KMS-11 (cell line): ENCODE measurements around the gene EXO5.

ENCODE experiments used
- H2AFZ ChIP-seq: fragments of 200-600 bp; sonication (generic); 2 replicates; pipeline ENCODE4 v1.6.1; 2016; ENCODE audit warnings: antibody characterized with exemption, mixed run types, low read depth
- H3K27ac ChIP-seq: fragments of 200-600 bp; sonication (generic); 2 replicates; pipeline ENCODE4 v1.6.1; 2016; ENCODE audit warnings: mild to moderate bottlenecking, mixed run types
- H3K27me3 ChIP-seq: fragments of 200-600 bp; sonication (generic); 2 replicates; pipeline ENCODE4 v1.6.1; 2017; ENCODE audit warnings: mild to moderate bottlenecking, low read depth, mixed run types, moderate library complexity; ENCODE audit not compliant: insufficient read depth
- H3K36me3 ChIP-seq: fragments of 200-600 bp; sonication (generic); 2 replicates; pipeline ENCODE4 v1.6.1; 2017; ENCODE audit warnings: mild to moderate bottlenecking, mixed run types; ENCODE audit not compliant: insufficient read depth
- H3K4me1 ChIP-seq: fragments of 200-600 bp; sonication (generic); 2 replicates; pipeline ENCODE4 v1.6.1; 2016; ENCODE audit warnings: mild to moderate bottlenecking, low read depth, mixed run types; ENCODE audit not compliant: poor library complexity, severe bottlenecking
- H3K4me2 ChIP-seq: fragments of 200-600 bp; sonication (generic); 2 replicates; pipeline ENCODE4 v1.7.0; 2016; ENCODE audit warnings: mild to moderate bottlenecking, mixed run types
- H3K4me3 ChIP-seq: fragments of 200-600 bp; sonication (generic); IDR thresholded peaks from 2 replicates; pipeline ENCODE4 v1.6.1; 2017; ENCODE audit warnings: low read depth, low read length, mixed read lengths; ENCODE audit not compliant: insufficient read depth
- H3K79me2 ChIP-seq: fragments of 200-600 bp; sonication (generic); 2 replicates; pipeline ENCODE4 v1.6.1; 2016; ENCODE audit warnings: low read depth, mixed run types; ENCODE audit not compliant: insufficient read depth
- H3K9ac ChIP-seq: fragments of 200-600 bp; sonication (generic); 2 replicates; pipeline ENCODE4 v1.6.1; 2016; ENCODE audit warnings: mild to moderate bottlenecking, mixed run types
- H4K20me1 ChIP-seq: fragments of 200-600 bp; sonication (generic); 2 replicates; pipeline ENCODE4 v1.6.1; 2016; ENCODE audit warnings: mild to moderate bottlenecking, mixed run types; ENCODE audit not compliant: insufficient read depth
- CTCF ChIP-seq: fragments of 200-600 bp; sonication (generic); conservative IDR thresholded peaks from 2 replicates; pipeline ENCODE4 v1.6.1; 2017; ENCODE audit warnings: low read depth, mild to moderate bottlenecking, antibody characterized with exemption, low read length, moderate library complexity, mixed read lengths

The EXO5 gene

GRCh38 chr1:40564913-40565312 is 56.3 kb downstream of the EXO5 start:
- Histone ChIP-seq H3K4me2 (no peak overlapping the region), H3K27ac (no peak overlapping the region), H3K9ac (no peak overlapping the region), H4K20me1 (no peaks in the 10 kb centered on the region), H3K27me3 (no peaks in the 10 kb centered on the region), H3K4me3 (no peak overlapping the region), H3K4me1 (no peaks in the 10 kb centered on the region), H3K36me3 (no peaks in the 10 kb centered on the region), H3K79me2 (no peaks in the 10 kb centered on the region), H2AFZ (no peak overlapping the region)
- TF ChIP-seq CTCF = no peak
